GM12891 (cell line): ENCODE measurements around the gene IGFBP1.

Source experiments
- DNase-seq: peaks from one replicate; pipeline ENCODE4 v3.0.0; 2011; ENCODE audit warnings: low spot score; ENCODE audit not compliant: insufficient read length
- FAIRE-seq: peaks from 2 replicates; lab custom pipeline; 2011; peaks lifted over from hg19 to GRCh38; lab: Jason Lieb, UNC
- PAX5 ChIP-seq: IDR thresholded peaks from 2 replicates; pipeline ENCODE4 v1.6.1; 2011; ENCODE audit warnings: low read length, moderate library complexity, mild to moderate bottlenecking; ENCODE audit not compliant: insufficient read depth, severe bottlenecking
- POLR2A ChIP-seq: IDR thresholded peaks from 2 replicates; pipeline ENCODE4 v1.6.1; 2011; ENCODE audit warnings: low read depth, low read length, control low read depth
- POLR2AphosphoS5 ChIP-seq: IDR thresholded peaks from 2 replicates; pipeline ENCODE4 v1.6.1; 2011; ENCODE audit warnings: low read depth, low read length, control low read depth
- POU2F2 ChIP-seq: IDR thresholded peaks from 2 replicates; pipeline ENCODE4 v1.6.1; 2011; ENCODE audit warnings: low read depth, mild to moderate bottlenecking, control low read depth, low read length, moderate library complexity
- SPI1 ChIP-seq: IDR thresholded peaks from 2 replicates; pipeline ENCODE4 v1.6.1; 2011; ENCODE audit warnings: low read depth, low read length, control low read depth
- TAF1 ChIP-seq: IDR thresholded peaks from 2 replicates; pipeline ENCODE4 v1.6.1; 2011; ENCODE audit warnings: low read depth, low read length, control low read depth

The IGFBP1 gene

GRCh38 chr7:45869426-45869825 lies 18.9 kb upstream of the IGFBP1 start:
- no peak for TF ChIP-seq TAF1
- TF ChIP-seq SPI1, result no peak
- no peak for TF ChIP-seq POLR2AphosphoS5
- TF ChIP-seq PAX5, result no peak
- TF ChIP-seq POLR2A, result no peak
- TF ChIP-seq POU2F2, result no peak
- DNase-seq (no peak), FAIRE-seq (no peak)

- TF ChIP-seq TAF1, result no peak
- no peak for TF ChIP-seq POU2F2
- TF ChIP-seq POLR2A, result no peak
- no peak for TF ChIP-seq PAX5
- TF ChIP-seq POLR2AphosphoS5, result no peak
- no peak for TF ChIP-seq SPI1
- FAIRE-seq, result peak; percentile 13
- no peak for DNase-seq
Observed at GRCh38 chr7:45872116-45873034, 15.9 kb upstream of the IGFBP1 start.

GRCh38 chr7:45873035-45873354 lies 15.3 kb upstream of the IGFBP1 start, which contains the start of gene CCDC201:
Gene CCDC201 (minus strand): TSS chr7:45873082. CDS start chr7:45873007, 75 bp downstream.
- TF ChIP-seq SPI1, result no peak
- no peak for TF ChIP-seq POU2F2
- TF ChIP-seq TAF1, result no peak
- no peak for TF ChIP-seq PAX5
- no peak for TF ChIP-seq POLR2AphosphoS5
- TF ChIP-seq POLR2A, result no peak
- DNase-seq (no peak), FAIRE-seq (no peak)

GRCh38 chr7:45873355-45873754 lies 14.9 kb upstream of the IGFBP1 start:
- TF ChIP-seq PAX5, result no peak
- DNase-seq (no peak), FAIRE-seq (no peak)

- TF ChIP-seq POLR2A (no peak), POU2F2 (no peak), POLR2AphosphoS5 (no peak), PAX5 (no peak), SPI1 (no peak), TAF1 (no peak)
- FAIRE-seq (no peak), DNase-seq (no peak)
Observed at GRCh38 chr7:45874408-45875131, 13.7 kb upstream of the IGFBP1 start.

GRCh38 chr7:45876519-45876918 lies 11.8 kb upstream of the IGFBP1 start:
- DNase-seq (no peak), FAIRE-seq (no peak)
- TF ChIP-seq PAX5 (no peak), SPI1 (no peak), POLR2A (no peak), TAF1 (no peak), POU2F2 (no peak), POLR2AphosphoS5 (no peak)

- TF ChIP-seq SPI1 (no peak), POLR2AphosphoS5 (no peak), TAF1 (no peak), POU2F2 (no peak), PAX5 (no peak), POLR2A (no peak)
- no peak for FAIRE-seq
- no peak for DNase-seq
Observed at GRCh38 chr7:45878457-45879144, 9.7 kb upstream of the IGFBP1 start.

- DNase-seq (no peak), FAIRE-seq (no peak)
- TF ChIP-seq POLR2AphosphoS5 (no peak), PAX5 (no peak), POLR2A (no peak), TAF1 (no peak), SPI1 (no peak), POU2F2 (no peak)
Observed at GRCh38 chr7:45880433-45880860, 7.8 kb upstream of the IGFBP1 start.

- FAIRE-seq (no peak), DNase-seq (no peak)
- TF ChIP-seq POLR2A (no peak), SPI1 (no peak), POU2F2 (no peak), POLR2AphosphoS5 (no peak), PAX5 (no peak), TAF1 (no peak)
Observed at GRCh38 chr7:45881280-45881758, 7.0 kb upstream of the IGFBP1 start.
